Naive thymus-derived CD4-positive, alpha-beta T cell (primary cell): ENCODE data around the gene CSNK1G3. TPM values are rescaled to one million over a fixed set of nuclear protein-coding genes. Genes with fewer than 3 reads are reported as not detected.

Source experiments
- ATAC-seq: fragments of 150-1000 bp; cut with Tn5 transposase; 2 replicates; pipeline ENCODE4 v1.10.0; 2021; ENCODE audit warnings: mild to moderate bottlenecking, moderate library complexity
- CTCF ChIA-PET: fragments of 350-600 bp; sonication (Branson Sonifier 250); formaldehyde crosslinking; loops from one replicate; lab custom pipeline; 2021; ENCODE audit warnings: antibody characterized with exemption; lab: Charles Lee
- POLR2A ChIA-PET: fragments of 350-600 bp; sonication (Branson Sonifier 250); formaldehyde crosslinking; loops from one replicate; lab custom pipeline; 2021; ENCODE audit warnings: antibody characterized with exemption, inconsistent platforms; lab: Charles Lee
- DNase-seq, 9 donors: peaks; one replicate each; pipeline versions ENCODE4 v3.0.0 to v3.0.0-alpha.2; 2020 to 2022; ENCODE audit warnings: mixed read lengths in 1 of 9
- H3K27ac ChIP-seq: one replicate; pipeline ENCODE4 v1.7.0; 2013; ENCODE audit warnings: mild to moderate bottlenecking, low read depth, low read length, moderate library complexity
- H3K27me3 ChIP-seq, 2 donors: one replicate each; pipeline ENCODE4 v1.7.0; 2013; ENCODE audit warnings: low read length in 2 of 2, mild to moderate bottlenecking in 2 of 2, moderate library complexity in 2 of 2; ENCODE audit not compliant: control insufficient read depth in 2 of 2, insufficient read depth in 2 of 2
- H3K36me3 ChIP-seq, 3 experiments: 1 replicate in 2 of 3; 2 replicates in 1 of 3; pipeline ENCODE4 v1.7.0; 2013; ENCODE audit warnings: low read length in 3 of 3, mild to moderate bottlenecking in 3 of 3, moderate library complexity in 1 of 3; ENCODE audit not compliant: insufficient read depth in 3 of 3, control insufficient read depth in 2 of 3
- H3K4me1 ChIP-seq, 2 donors: one replicate each; pipeline ENCODE4 v1.7.0; 2013; ENCODE audit warnings: low read length in 2 of 2, mild to moderate bottlenecking in 2 of 2, moderate library complexity in 1 of 2; ENCODE audit not compliant: control insufficient read depth in 2 of 2, insufficient read depth in 2 of 2
- H3K4me3 ChIP-seq: 2 replicates; pipeline ENCODE4 v1.7.0; 2013; ENCODE audit warnings: mild to moderate bottlenecking, low read length
- H3K9me3 ChIP-seq, 3 experiments: 1 replicate in 2 of 3; 2 replicates in 1 of 3; pipeline ENCODE4 v1.7.0; 2013; ENCODE audit warnings: low read length in 3 of 3; ENCODE audit not compliant: control insufficient read depth in 2 of 3
- H3K27ac Mint-ChIP-seq, 9 donors: one replicate each; pipeline ENCODE4 v1.8.0; 2020 to 2022; ENCODE audit warnings: mixed read lengths in 9 of 9, mild to moderate bottlenecking in 8 of 9, moderate library complexity in 5 of 9, inconsistent platforms in 2 of 9
- H3K27me3 Mint-ChIP-seq, 5 donors: one replicate each; pipeline ENCODE4 v1.8.0; 2021 to 2022; ENCODE audit warnings: mixed read lengths in 5 of 5, mild to moderate bottlenecking in 1 of 5
- H3K36me3 Mint-ChIP-seq, 5 donors: one replicate each; pipeline ENCODE4 v1.8.0; 2020 to 2022; ENCODE audit warnings: mixed read lengths in 5 of 5, mild to moderate bottlenecking in 3 of 5, inconsistent platforms in 1 of 5
- H3K4me1 Mint-ChIP-seq, 7 donors: one replicate each; pipeline ENCODE4 v1.8.0; 2020 to 2022; ENCODE audit warnings: mixed read lengths in 7 of 7, mild to moderate bottlenecking in 3 of 7, inconsistent platforms in 1 of 7
- H3K4me3 Mint-ChIP-seq, 10 donors: one replicate each; pipeline ENCODE4 v1.8.0; 2020 to 2022; ENCODE audit warnings: mild to moderate bottlenecking in 10 of 10, mixed read lengths in 10 of 10, moderate library complexity in 6 of 10, inconsistent platforms in 2 of 10
- H3K9me3 Mint-ChIP-seq, 11 donors: one replicate each; pipeline ENCODE4 v1.8.0; 2020 to 2022; ENCODE audit warnings: mixed read lengths in 11 of 11, mild to moderate bottlenecking in 4 of 11, inconsistent platforms in 1 of 11, moderate library complexity in 1 of 11
- intact Hi-C, 2 donors: fragments of 100-400 bp; cut with micrococcal nuclease; formaldehyde crosslinking; loops; one replicate each; pipeline ENCODE4 v1.15.1; 2023
- polyA plus RNA-seq, 2 donors: library from polyadenylated mRNA; unstranded; fragments of 300-500 nt; fragmentation: Illumina TruSeq; gene quantifications; one replicate each; pipeline ENCODE4 v1.2.3, GENCODE V29; 2021
- total RNA-seq, 6 experiments: library from RNA in 5 of 6; stranded (reverse) in 5 of 6; gene quantifications; 1 replicate in 5 of 6; 2 replicates in 1 of 6; pipeline ENCODE4 v1.2.3 and lab custom pipeline; 2021 to 2026

CSNK1G3 gene
- total and polyA plus RNA-seq, 7 experiments from 2014 or later: 20.0 to 83.8 (median 52.3) TPM

- Histone ChIP-seq H3K27me3 (no peaks in the 10 kb centered on the region), H3K9me3 (no peaks in the 10 kb centered on the region), H3K36me3 (no peaks in the 10 kb centered on the region), H3K4me1 (no peaks in the 10 kb centered on the region), H3K4me3 (no peak overlapping the region), H3K27ac (no peak overlapping the region)
- ATAC-seq (no peak), DNase-seq (no peak)
- Mint-ChIP-seq H3K27me3 (no peaks in the 10 kb centered on the region), H3K9me3 (no peaks in the 10 kb centered on the region), H3K27ac (no peak overlapping the region), H3K4me1 (peaks cover 19 to 82% (median 60%) of the 10 kb centered on the region in 7 donors), H3K36me3 (peaks cover 0 to 8% (median 3%) of the 10 kb centered on the region in 5 donors), H3K4me3 (no peak overlapping the region)
- intact Hi-C loops: no loop called here
- POLR2A ChIA-PET: no interaction called here
- CTCF ChIA-PET: no interaction called here
Observed at GRCh38 chr5:123530728-123531127, 18.8 kb downstream of the CSNK1G3 start.

- intact Hi-C loops: no loop called here
Observed at GRCh38 chr5:123535648-123536047, 23.7 kb downstream of the CSNK1G3 start.

GRCh38 chr5:123537256-123537655, 25.3 kb downstream of the CSNK1G3 start:
- ChIA-PET POLR2A (no interaction called here), CTCF (no interaction called here)

More at GRCh38 chr5:123535648-123536047, 23.7 kb downstream of the CSNK1G3 start:
- no peaks in the 10 kb centered on the region for H3K9me3 ChIP-seq
- ATAC-seq: no peak
- ChIA-PET POLR2A (interaction anchor here (0.6 to 1.0 kb wide), 3 partner anchors 34 to 112 kb away, joined by 3 to 4 read pairs (median 3); no protein-coding TSS in a partner anchor), CTCF (no interaction called here)
- Mint-ChIP-seq H3K27ac (peak overlapping the region in 2 of 9 donors; percentile 2 to 14), H3K27me3 (no peaks in the 10 kb centered on the region), H3K9me3 (no peaks in the 10 kb centered on the region), H3K4me3 (no peak overlapping the region), H3K36me3 (peaks cover 0 to 7% (median 2%) of the 10 kb centered on the region in 5 donors), H3K4me1 (peaks cover 10 to 74% (median 47%) of the 10 kb centered on the region in 7 donors)
- H3K27ac ChIP-seq: no peak overlapping the region
- peaks cover 0 to 4% of the 10 kb centered on the region in 2 donors for H3K4me1 ChIP-seq
- DNase-seq: no peak
- H3K4me3 ChIP-seq: no peak overlapping the region
- no peaks in the 10 kb centered on the region for H3K27me3 ChIP-seq
- H3K36me3 ChIP-seq: no peaks in the 10 kb centered on the region

GRCh38 chr5:123537845-123538244, 25.9 kb downstream of the CSNK1G3 start:
- Mint-ChIP-seq H3K27me3 (no peaks in the 10 kb centered on the region), H3K4me3 (no peak overlapping the region), H3K27ac (no peak overlapping the region), H3K9me3 (no peaks in the 10 kb centered on the region), H3K36me3 (peaks cover 0 to 11% (median 2%) of the 10 kb centered on the region in 5 donors), H3K4me1 (peaks cover 16 to 79% (median 61%) of the 10 kb centered on the region in 7 donors)
- Histone ChIP-seq H3K27me3 (no peaks in the 10 kb centered on the region), H3K36me3 (no peaks in the 10 kb centered on the region), H3K4me1 (peaks cover 0 to 4% of the 10 kb centered on the region in 2 donors), H3K4me3 (no peak overlapping the region), H3K9me3 (no peaks in the 10 kb centered on the region), H3K27ac (no peak overlapping the region)
- ATAC-seq (no peak), DNase-seq (no peak)
- intact Hi-C loops: no loop called here
- POLR2A ChIA-PET: interaction anchor here (0.7 kb wide), 1 partner anchor 22 kb away, joined by 3 read pairs; no protein-coding TSS in a partner anchor
- CTCF ChIA-PET: no interaction called here

More at GRCh38 chr5:123537256-123537655, 25.3 kb downstream of the CSNK1G3 start:
- no peaks in the 10 kb centered on the region for H3K36me3 ChIP-seq
- intact Hi-C loops: no loop called here
- H3K27me3 ChIP-seq: no peaks in the 10 kb centered on the region
- Mint-ChIP-seq H3K4me1 (peaks cover 10 to 79% (median 57%) of the 10 kb centered on the region in 7 donors), H3K36me3 (peaks cover 0 to 11% (median 2%) of the 10 kb centered on the region in 5 donors), H3K27ac (no peak overlapping the region), H3K4me3 (no peak overlapping the region), H3K27me3 (no peaks in the 10 kb centered on the region), H3K9me3 (no peaks in the 10 kb centered on the region)
- no peak for ATAC-seq
- no peak for DNase-seq
- no peaks in the 10 kb centered on the region for H3K9me3 ChIP-seq
- H3K4me1 ChIP-seq: peaks cover 0 to 4% of the 10 kb centered on the region in 2 donors
- H3K4me3 ChIP-seq: no peak overlapping the region
- H3K27ac ChIP-seq: no peak overlapping the region

- peaks cover 0 to 4% of the 10 kb centered on the region in 2 donors for H3K4me1 ChIP-seq
- no peaks in the 10 kb centered on the region for H3K9me3 ChIP-seq
- H3K36me3 Mint-ChIP-seq: peaks cover 0 to 11% (median 2%) of the 10 kb centered on the region in 5 donors
- no peaks in the 10 kb centered on the region for H3K27me3 Mint-ChIP-seq
- ATAC-seq (no peak), DNase-seq (no peak)
- H3K4me1 Mint-ChIP-seq: peaks cover 23 to 84% (median 68%) of the 10 kb centered on the region in 7 donors
- no peaks in the 10 kb centered on the region for H3K27me3 ChIP-seq
- peak overlapping the region in 1 of 9 donors; percentile 29 for H3K27ac Mint-ChIP-seq
- no peaks in the 10 kb centered on the region for H3K9me3 Mint-ChIP-seq
- peak overlapping the region in 1 of 10 donors; percentile 19 for H3K4me3 Mint-ChIP-seq
- CTCF ChIA-PET: interaction anchor here (0.7 kb wide), 1 partner anchor 113 kb away, joined by 3 read pairs; no protein-coding TSS in a partner anchor
- intact Hi-C loops: no loop called here
- POLR2A ChIA-PET: interaction anchor here (0.7 to 1.1 kb wide), 2 partner anchors 24 to 115 kb away, joined by 3 to 4 read pairs; partner anchors contain the start of gene CEP120
- no peak overlapping the region for H3K27ac ChIP-seq
- H3K36me3 ChIP-seq: no peaks in the 10 kb centered on the region
- H3K4me3 ChIP-seq: no peak overlapping the region
Observed at GRCh38 chr5:123538670-123539459, 26.9 kb downstream of the CSNK1G3 start.

- intact Hi-C loops: no loop called here
- Mint-ChIP-seq H3K4me1 (peaks cover 27 to 80% (median 64%) of the 10 kb centered on the region in 7 donors), H3K27me3 (no peaks in the 10 kb centered on the region), H3K27ac (no peak overlapping the region), H3K36me3 (peaks cover 0 to 13% (median 2%) of the 10 kb centered on the region in 5 donors), H3K9me3 (peaks cover 0 to 2% (median 0%) of the 10 kb centered on the region in 11 donors), H3K4me3 (no peak overlapping the region)
- ChIA-PET POLR2A (interaction anchor here (0.8 kb wide), 1 partner anchor 117 kb away, joined by 7 read pairs; no protein-coding TSS in a partner anchor), CTCF (interaction anchor here (0.8 kb wide), 1 partner anchor 71 kb away, joined by 3 read pairs; no protein-coding TSS in a partner anchor)
- no peak for DNase-seq
- H3K9me3 ChIP-seq: no peaks in the 10 kb centered on the region
- peaks cover 0 to 4% of the 10 kb centered on the region in 2 donors for H3K4me1 ChIP-seq
- no peak for ATAC-seq
- no peaks in the 10 kb centered on the region for H3K27me3 ChIP-seq
- no peaks in the 10 kb centered on the region for H3K36me3 ChIP-seq
- H3K27ac ChIP-seq: no peak overlapping the region
- H3K4me3 ChIP-seq: no peak overlapping the region
Observed at GRCh38 chr5:123540534-123540933, 28.6 kb downstream of the CSNK1G3 start.
